ENCODE results near the gene PROK1. TPM values are rescaled to one million over a fixed set of nuclear protein-coding genes. Genes with fewer than 3 reads are reported as not detected.

PROK1 gene
- total RNA-seq, 2 experiments from 2014 or later, result not detected

GRCh38 chr1:110481968-110482623 is 31.1 kb downstream of the PROK1 start:
- intact Hi-C loops (cut with micrococcal nuclease; ENCODE audit: unreplicated experiment), result no loop called here
- Histone ChIP-seq H3K4me3 (ENCODE audit: low read depth, low read length, poor library complexity, severe bottlenecking) (no peak overlapping the region), H3K36me3 (ENCODE audit: insufficient read depth, low read length) (no peaks in the 10 kb centered on the region), H3K9me2 (ENCODE audit: insufficient read depth, low read length) (no peaks in the 10 kb centered on the region), H2AFZ (ENCODE audit: low read length) (no peak overlapping the region), H3K9me3 (ENCODE audit: low read length) (no peaks in the 10 kb centered on the region), H3K4me2 (ENCODE audit: low read length) (no peak overlapping the region), H4K20me1 (ENCODE audit: insufficient read depth, low read length) (no peaks in the 10 kb centered on the region; the same call in 1 of the 2 replicates), H3K79me2 (ENCODE audit: insufficient read depth, low read depth, low read length) (no peaks in the 10 kb centered on the region), H3K4me1 (ENCODE audit: insufficient read depth, low read length, poor library complexity, severe bottlenecking) (no peaks in the 10 kb centered on the region), H3K27ac (ENCODE audit: low read depth, low read length, poor library complexity, severe bottlenecking) (no peak overlapping the region)
- no peak for TF ChIP-seq EZH2phosphoT487 (IDR thresholded peaks at IDR 0.05; ENCODE audit: borderline replicate concordance, low read depth, low read length)
- TF ChIP-seq, protein P1, sequence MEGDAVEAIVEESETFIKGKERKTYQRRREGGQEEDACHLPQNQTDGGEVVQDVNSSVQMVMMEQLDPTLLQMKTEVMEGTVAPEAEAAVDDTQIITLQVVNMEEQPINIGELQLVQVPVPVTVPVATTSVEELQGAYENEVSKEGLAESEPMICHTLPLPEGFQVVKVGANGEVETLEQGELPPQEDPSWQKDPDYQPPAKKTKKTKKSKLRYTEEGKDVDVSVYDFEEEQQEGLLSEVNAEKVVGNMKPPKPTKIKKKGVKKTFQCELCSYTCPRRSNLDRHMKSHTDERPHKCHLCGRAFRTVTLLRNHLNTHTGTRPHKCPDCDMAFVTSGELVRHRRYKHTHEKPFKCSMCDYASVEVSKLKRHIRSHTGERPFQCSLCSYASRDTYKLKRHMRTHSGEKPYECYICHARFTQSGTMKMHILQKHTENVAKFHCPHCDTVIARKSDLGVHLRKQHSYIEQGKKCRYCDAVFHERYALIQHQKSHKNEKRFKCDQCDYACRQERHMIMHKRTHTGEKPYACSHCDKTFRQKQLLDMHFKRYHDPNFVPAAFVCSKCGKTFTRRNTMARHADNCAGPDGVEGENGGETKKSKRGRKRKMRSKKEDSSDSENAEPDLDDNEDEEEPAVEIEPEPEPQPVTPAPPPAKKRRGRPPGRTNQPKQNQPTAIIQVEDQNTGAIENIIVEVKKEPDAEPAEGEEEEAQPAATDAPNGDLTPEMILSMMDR (conservative IDR thresholded peaks at IDR 0.05; ENCODE audit: low read length), result no peak
- BruUV-seq (replicated peaks), result no TSS peak
- POLR2A ChIA-PET, result no interaction called here
- CTCF ChIA-PET (ENCODE audit: unreplicated experiment), result no interaction called here
- DNase-seq (ENCODE audit: low spot score), result no peak

GRCh38 chr1:110482662-110483307 is 31.8 kb downstream of the PROK1 start:
- intact Hi-C loops (cut with micrococcal nuclease; ENCODE audit: unreplicated experiment), result no loop called here
- H3K4me2 ChIP-seq (ENCODE audit: low read length), result no peak overlapping the region
- no peak overlapping the region for H3K27ac ChIP-seq (ENCODE audit: low read depth, low read length, poor library complexity, severe bottlenecking)
- TF ChIP-seq EZH2phosphoT487 (IDR thresholded peaks at IDR 0.05; ENCODE audit: borderline replicate concordance, low read depth, low read length), result no peak
- TF ChIP-seq, protein P1 (conservative IDR thresholded peaks at IDR 0.05; ENCODE audit: low read length), result no peak
- DNase-seq (ENCODE audit: low spot score), result no peak
- H3K79me2 ChIP-seq (ENCODE audit: insufficient read depth, low read depth, low read length), result no peaks in the 10 kb centered on the region
- BruUV-seq (replicated peaks), result no TSS peak
- CTCF ChIA-PET (ENCODE audit: unreplicated experiment), result no interaction called here
- H3K4me1 ChIP-seq (ENCODE audit: insufficient read depth, low read length, poor library complexity, severe bottlenecking), result no peaks in the 10 kb centered on the region
- no peaks in the 10 kb centered on the region for H3K9me3 ChIP-seq (ENCODE audit: low read length)
- H2AFZ ChIP-seq (ENCODE audit: low read length), result no peak overlapping the region
- H3K9me2 ChIP-seq (ENCODE audit: insufficient read depth, low read length), result no peaks in the 10 kb centered on the region
- POLR2A ChIA-PET, result interaction anchor here (0.6 kb wide), 1 partner anchor 415 kb away, joined by 4 read pairs; no protein-coding TSS in a partner anchor
- no peaks in the 10 kb centered on the region for H3K36me3 ChIP-seq (ENCODE audit: insufficient read depth, low read length)
- no peaks in the 10 kb centered on the region; the same call in 1 of the 2 replicates for H4K20me1 ChIP-seq (ENCODE audit: insufficient read depth, low read length)
- H3K4me3 ChIP-seq (ENCODE audit: low read depth, low read length, poor library complexity, severe bottlenecking), result no peak overlapping the region

GRCh38 chr1:110483308-110483685 is 32.3 kb downstream of the PROK1 start:
- H3K4me3 ChIP-seq (ENCODE audit: low read depth, low read length, poor library complexity, severe bottlenecking), result no peak overlapping the region
- intact Hi-C loops (cut with micrococcal nuclease; ENCODE audit: unreplicated experiment), result no loop called here
- CTCF ChIA-PET (ENCODE audit: unreplicated experiment), result no interaction called here
- H3K9me3 ChIP-seq (ENCODE audit: low read length), result no peaks in the 10 kb centered on the region
- H3K4me1 ChIP-seq (ENCODE audit: insufficient read depth, low read length, poor library complexity, severe bottlenecking), result no peaks in the 10 kb centered on the region
- H3K9me2 ChIP-seq (ENCODE audit: insufficient read depth, low read length), result no peaks in the 10 kb centered on the region
- H3K36me3 ChIP-seq (ENCODE audit: insufficient read depth, low read length), result no peaks in the 10 kb centered on the region
- H3K4me2 ChIP-seq (ENCODE audit: low read length), result no peak overlapping the region
- no peak for TF ChIP-seq EZH2phosphoT487 (IDR thresholded peaks at IDR 0.05; ENCODE audit: borderline replicate concordance, low read depth, low read length)
- TF ChIP-seq, protein P1 (conservative IDR thresholded peaks at IDR 0.05; ENCODE audit: low read length), result no peak
- no TSS peak for BruUV-seq (replicated peaks)
- DNase-seq (ENCODE audit: low spot score), result no peak
- no peak overlapping the region for H2AFZ ChIP-seq (ENCODE audit: low read length)
- no peaks in the 10 kb centered on the region; the same call in 1 of the 2 replicates for H4K20me1 ChIP-seq (ENCODE audit: insufficient read depth, low read length)
- no peak overlapping the region for H3K27ac ChIP-seq (ENCODE audit: low read depth, low read length, poor library complexity, severe bottlenecking)
- POLR2A ChIA-PET, result interaction anchor here (0.6 kb wide), 1 partner anchor 415 kb away, joined by 4 read pairs; no protein-coding TSS in a partner anchor
- H3K79me2 ChIP-seq (ENCODE audit: insufficient read depth, low read depth, low read length), result no peaks in the 10 kb centered on the region

Data from OCI-LY7 (cell line).